Spleen (tissue), 11 donors: ENCODE data around the gene SCGB1C1. TPM values are rescaled to one million over a fixed set of nuclear protein-coding genes. Genes with fewer than 3 reads are reported as not detected.
"Not testable (repeated sequence)": the region's sequence is repeated elsewhere in the genome, so short reads cannot be mapped to it uniquely, and the experiment has no call there.

Experiments used
- DNase-seq: peaks from one replicate; pipeline ENCODE4 v3.0.0-alpha.2; 2020
- H3K27ac ChIP-seq, 8 donors: fragments of 200-600 bp; sonication (generic) in 7 of 8; 1 replicate in 4 of 8; 2 replicates in 4 of 8; pipeline versions ENCODE4 v1.5.0 to v1.8.0; 2016 to 2021; ENCODE audit warnings: inconsistent platforms in 4 of 8, mild to moderate bottlenecking in 4 of 8, moderate library complexity in 1 of 8
- H3K27me3 ChIP-seq, 7 donors: fragments of 200-600 bp; sonication (generic) in 6 of 7; replicated peaks in 1 of 7; 1 replicate in 4 of 7; 2 replicates in 3 of 7; pipeline versions ENCODE4 v1.5.0 to v1.8.0; 2016 to 2021; ENCODE audit warnings: inconsistent platforms in 3 of 7, mild to moderate bottlenecking in 1 of 7
- H3K36me3 ChIP-seq, 6 donors: fragments of 200-600 bp; sonication (generic) in 5 of 6; 1 replicate in 4 of 6; 2 replicates in 2 of 6; pipeline versions ENCODE4 v1.5.0 to v1.8.0; 2016 to 2021; ENCODE audit warnings: inconsistent platforms in 2 of 6
- H3K4me1 ChIP-seq, 6 donors: fragments of 200-600 bp; sonication (generic) in 5 of 6; 1 replicate in 3 of 6; 2 replicates in 3 of 6; pipeline versions ENCODE4 v1.5.0 to v1.8.0; 2016 to 2021; ENCODE audit warnings: inconsistent platforms in 3 of 6
- H3K4me3 ChIP-seq, 8 donors: fragments of 200-600 bp; sonication (generic) in 7 of 8; 1 replicate in 4 of 8; 2 replicates in 4 of 8; pipeline versions ENCODE4 v1.5.0 to v1.8.0; 2016 to 2021; ENCODE audit warnings: inconsistent platforms in 4 of 8, mild to moderate bottlenecking in 4 of 8, moderate library complexity in 2 of 8
- H3K9me3 ChIP-seq, 8 donors: fragments of 200-600 bp; sonication (generic) in 7 of 8; 1 replicate in 4 of 8; 2 replicates in 4 of 8; pipeline versions ENCODE4 v1.5.0 to v1.8.0; 2016 to 2021; ENCODE audit warnings: inconsistent platforms in 4 of 8
- CTCF ChIP-seq, 11 experiments: fragments of 200-600 bp in 7 of 11; fragments of 450-650 bp in 4 of 11; sonication (generic) in 4 of 11; IDR thresholded peaks in 8 of 11; conservative IDR thresholded peaks in 3 of 11; 1 replicate in 7 of 11; 2 replicates in 4 of 11; pipeline versions ENCODE4 v1.4.0 to v1.8.0; 2016 to 2021; ENCODE audit warnings: antibody characterized with exemption in 11 of 11, inconsistent platforms in 4 of 11, mild to moderate bottlenecking in 1 of 11
- POLR2A ChIP-seq, 3 donors: fragments of 450-650 bp; IDR thresholded peaks; one replicate each; pipeline ENCODE4 v1.5.1; 2017; ENCODE audit warnings: antibody characterized with exemption in 3 of 3, mild to moderate bottlenecking in 1 of 3
- POLR2AphosphoS5 ChIP-seq, 3 donors: sonication (generic); formaldehyde crosslinking; IDR thresholded peaks; one replicate each; pipeline ENCODE4 v1.5.1; 2017; ENCODE audit warnings: antibody characterized with exemption in 3 of 3
- WGBS, 5 donors: extraction: QIAGEN DNeasy Blood & Tissue Kit in 3 of 5; methylation state at CpG; one replicate each; pipeline versions ENCODE4 v1.1.5 to v1.1.7; 2013 to 2018; 5-methylcytosine and 5-hydroxymethylcytosine counted together
- intact Hi-C: fragments of 100-400 bp; cut with DNase I; formaldehyde crosslinking; loops from one replicate; pipeline ENCODE4 v1.15.0; 2023; ENCODE audit warnings: low total_unique reads
- polyA plus RNA-seq, 3 donors: library from polyadenylated mRNA; stranded (reverse); fragments of 200-250 nt; gene quantifications; one replicate each; pipeline ENCODE4 v1.2.1, GENCODE V29; 2013
- total RNA-seq, 7 donors: library from RNA; depleted of rRNA in 3 of 7; stranded (reverse); fragments of >200 nt in 3 of 7; fragmentation: NEBNext Ultra II Directional in 4 of 7; extraction: Animal tissue kit (Norgen Biotek cat#: 25700) in 4 of 7; gene quantifications; one replicate each; pipeline versions ENCODE4 v1.1.0 to v1.2.1, GENCODE V29; 2016 to 2021
- donor health status: healthy with polysubstance abuse.
- donor health status: DM: no; HTN: no; CAD: no; lungs with moderate emphysema.
- donor health status: DM: no; HTN: no; CAD: no.
- donor health status: Bipolar disorder and iron deficiency.
- donor health status: healthy.
- donor health status: DM: no; HTN: no; CAD: no.
- donor health status: DM: yes; HTN: yes; CAD: no.

The SCGB1C1 gene
- total and polyA plus RNA-seq, 10 donors = not detected

DNA sequence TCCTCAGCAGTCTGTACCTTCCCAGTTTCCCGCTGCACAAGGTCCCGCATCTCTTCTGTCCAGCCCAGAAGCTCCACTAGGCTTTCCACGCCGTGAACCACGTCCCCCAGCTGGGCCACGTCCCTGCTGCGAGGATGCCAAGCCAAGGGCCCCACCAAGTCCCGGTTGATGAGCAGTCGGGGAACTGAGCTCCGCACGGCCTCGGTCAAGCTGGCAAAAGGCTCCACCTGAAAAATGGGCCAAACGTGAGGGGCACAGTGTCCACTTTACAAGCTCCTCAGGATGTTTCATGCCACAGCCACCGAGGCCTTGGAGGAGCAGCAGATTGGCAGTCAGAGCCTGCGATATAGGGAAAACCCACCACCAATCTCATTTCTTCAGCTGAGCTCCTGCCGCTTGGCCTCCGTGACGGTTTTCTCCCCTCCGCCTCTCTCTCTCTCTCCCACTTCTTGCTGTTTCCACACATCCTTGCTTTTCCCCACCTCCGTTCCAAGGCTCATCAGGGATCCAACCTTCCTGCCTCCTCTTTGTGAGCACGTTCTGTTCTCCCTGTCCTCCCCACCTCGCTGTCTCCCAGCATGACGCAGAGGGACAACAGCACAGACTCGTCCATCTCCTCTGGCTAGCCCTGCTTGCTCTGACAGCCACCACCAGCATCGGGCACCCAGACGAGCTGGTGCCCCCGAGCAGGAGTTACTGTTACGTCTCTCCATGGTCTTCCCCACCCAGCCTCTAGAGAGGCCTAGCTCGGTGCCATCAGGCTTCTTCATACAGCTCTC, 26.1 kb downstream of the SCGB1C1 start:
- Histone ChIP-seq H3K36me3 (peaks cover 0 to 64% (median 33%) of the 10 kb centered on the region in 6 donors), H3K4me1 (no peaks in the 10 kb centered on the region), H3K4me3 (no peak overlapping the region), H3K27ac (no peak overlapping the region), H3K27me3 (no peaks in the 10 kb centered on the region), H3K9me3 (no peaks in the 10 kb centered on the region)
- WGBS, 5 donors = 85 to 93% (median 91%) methylated on average over 18 to 29 of the region's 29 CpGs
- no peak for TF ChIP-seq POLR2AphosphoS5 (IDR thresholded peaks at IDR 0.05)
- TF ChIP-seq POLR2A (IDR thresholded peaks at IDR 0.05) = no peak
- TF ChIP-seq CTCF (IDR thresholded peaks at IDR 0.05 in 8 of 11, conservative IDR thresholded peaks at IDR 0.05 in 3 of 11) = no peak
- DNase-seq = no peak
- intact Hi-C loops = no loop called here

GRCh38 chr11:220641-221215, 27.9 kb downstream of the SCGB1C1 start:
- H3K4me3 ChIP-seq, H3K9me3 ChIP-seq, H3K27ac ChIP-seq, H3K27me3 ChIP-seq, H3K4me1 ChIP-seq, DNase-seq, intact Hi-C loops: not testable (repeated sequence)
- WGBS, 5 donors = 85 to 98% (median 91%) methylated on average over 2 to 3 of the region's 3 CpGs
- H3K36me3 ChIP-seq = peaks cover 0 to 49% (median 16%) of the 10 kb centered on the region in 6 donors

DNA sequence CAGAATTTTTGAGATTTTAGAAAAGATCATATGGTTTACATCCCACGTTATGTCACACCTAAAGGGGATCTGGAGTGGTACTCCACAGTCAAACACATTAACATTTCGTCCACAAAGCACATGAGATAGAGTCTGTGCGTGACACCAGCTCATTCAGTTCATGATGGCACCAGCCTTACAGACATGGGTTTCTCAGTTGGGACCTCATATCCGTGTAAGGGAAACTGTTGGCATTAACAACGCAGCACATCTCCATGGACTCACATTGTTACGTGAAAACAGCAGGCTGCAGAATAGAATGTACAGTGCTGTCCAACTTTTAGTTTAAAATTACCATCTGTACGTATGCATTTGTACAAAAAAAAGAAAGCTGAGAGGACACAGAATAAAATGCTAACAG, 28.7 kb downstream of the SCGB1C1 start:
- 87 to 95% (median 94%) methylated on average over 7 of the region's 7 CpGs for WGBS, 5 donors
- intact Hi-C loops = no loop called here
- Histone ChIP-seq H3K27me3 (no peaks in the 10 kb centered on the region), H3K36me3 (peaks cover 0 to 46% (median 12%) of the 10 kb centered on the region in 6 donors), H3K27ac (no peak overlapping the region), H3K4me3 (no peak overlapping the region), H3K9me3 (no peaks in the 10 kb centered on the region), H3K4me1 (no peaks in the 10 kb centered on the region)
- DNase-seq = no peak
- no peak for TF ChIP-seq CTCF (IDR thresholded peaks at IDR 0.05 in 8 of 11, conservative IDR thresholded peaks at IDR 0.05 in 3 of 11)
- TF ChIP-seq POLR2A (IDR thresholded peaks at IDR 0.05) = no peak
- TF ChIP-seq POLR2AphosphoS5 (IDR thresholded peaks at IDR 0.05) = no peak

DNA sequence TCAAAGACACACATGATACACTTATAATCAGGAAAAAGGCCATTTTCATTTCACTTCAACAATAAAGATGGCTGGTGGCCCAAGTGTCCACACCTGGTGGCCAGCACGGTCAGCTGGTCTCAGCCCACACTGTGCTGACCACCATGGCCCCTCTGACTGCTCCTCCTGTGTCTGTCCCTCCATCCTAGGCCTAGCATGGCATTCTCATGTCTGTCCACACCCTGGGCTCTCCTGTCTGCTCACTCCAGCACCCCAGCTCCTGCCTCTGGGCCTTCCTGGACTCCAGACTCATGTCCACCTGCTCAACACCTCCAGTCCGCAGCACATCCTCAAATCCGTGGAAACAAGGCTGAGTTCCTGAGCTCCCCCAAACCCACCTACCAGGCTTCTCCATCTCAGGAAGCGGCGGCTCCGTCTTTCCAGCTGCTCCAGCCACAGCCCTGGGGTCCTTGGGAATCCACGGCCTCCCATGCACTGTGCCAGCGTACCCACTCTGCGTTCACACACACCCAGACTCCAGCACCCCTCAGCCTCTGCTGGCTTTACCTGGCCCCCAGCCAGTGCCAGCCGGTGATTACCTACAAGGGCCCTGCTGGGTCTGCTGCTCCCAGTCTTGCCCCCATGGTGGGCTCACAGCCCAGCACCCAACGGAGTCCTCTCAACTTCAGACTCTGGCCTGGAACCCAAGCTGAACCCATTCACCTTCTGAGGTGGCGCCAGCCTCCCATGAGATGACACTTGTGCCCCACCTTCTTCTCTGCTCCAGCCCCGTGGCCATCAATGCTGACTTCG, 29.3 kb downstream of the SCGB1C1 start:
- no peak overlapping the region for H3K4me3 ChIP-seq
- 93 to 96% (median 95%) methylated on average over 14 of the region's 14 CpGs for WGBS, 5 donors
- H3K36me3 ChIP-seq = peaks cover 0 to 45% (median 11%) of the 10 kb centered on the region in 6 donors
- no peaks in the 10 kb centered on the region for H3K27me3 ChIP-seq
- DNase-seq = no peak
- TF ChIP-seq CTCF (IDR thresholded peaks at IDR 0.05 in 8 of 11, conservative IDR thresholded peaks at IDR 0.05 in 3 of 11) (no peak), POLR2AphosphoS5 (IDR thresholded peaks at IDR 0.05) (no peak), POLR2A (IDR thresholded peaks at IDR 0.05) (no peak)
- H3K4me1 ChIP-seq = no peaks in the 10 kb centered on the region
- H3K9me3 ChIP-seq = no peaks in the 10 kb centered on the region
- H3K27ac ChIP-seq = no peak overlapping the region
- intact Hi-C loops = no loop called here
